Measurements from ENCODE around the gene ING5. TPM values are rescaled to one million over a fixed set of nuclear protein-coding genes. Genes with fewer than 3 reads are reported as not detected.

The ING5 gene
- total and polyA plus RNA-seq, 7 donors, result 14.5 to 25.4 (median 18.9) TPM

GRCh38 chr2:241675885-241676284 lies 26.0 kb upstream of the ING5 start:
- intact Hi-C loops (cut with DNase I), result no loop called here
- no peak for TF ChIP-seq CTCF (IDR thresholded peaks at IDR 0.05)
- Histone ChIP-seq H3K4me3 (no peak overlapping the region), H3K4me1 (peaks cover 5% of the 10 kb centered on the region), H3K27me3 (ENCODE audit: insufficient read depth in 3 of 3, low read length in 2 of 3) (no peaks in the 10 kb centered on the region), H3K36me3 (ENCODE audit: insufficient read depth in 1 of 2, low read depth in 1 of 2) (peaks cover 0 to 75% of the 10 kb centered on the region in 2 donors), H3K27ac (no peak overlapping the region), H3K9me3 (no peaks in the 10 kb centered on the region)
- ATAC-seq, result no peak
- DNase-seq, result no peak
- WGBS, 3 donors, result 81 to 86% (median 82%) methylated on average over 17 of the region's 17 CpGs

- ATAC-seq (no peak), DNase-seq (no peak)
- Histone ChIP-seq H3K27ac (no peak overlapping the region), H3K36me3 (ENCODE audit: insufficient read depth in 1 of 2, low read depth in 1 of 2) (peaks cover 0 to 70% of the 10 kb centered on the region in 2 donors), H3K27me3 (ENCODE audit: insufficient read depth in 3 of 3, low read length in 2 of 3) (no peaks in the 10 kb centered on the region), H3K4me3 (no peak overlapping the region), H3K4me1 (peaks cover 9% of the 10 kb centered on the region), H3K9me3 (no peaks in the 10 kb centered on the region)
- TF ChIP-seq CTCF (IDR thresholded peaks at IDR 0.05), result no peak
- intact Hi-C loops (cut with DNase I), result no loop called here
- 83 to 91% (median 86%) methylated on average over 17 of the region's 17 CpGs for WGBS, 3 donors
Observed at GRCh38 chr2:241676665-241677064, 25.2 kb upstream of the ING5 start.

- ATAC-seq (no peak), DNase-seq (no peak)
- no peaks in the 10 kb centered on the region for H3K27me3 ChIP-seq (ENCODE audit: insufficient read depth in 3 of 3, low read length in 2 of 3)
- TF ChIP-seq CTCF (IDR thresholded peaks at IDR 0.05), result no peak
- H3K4me1 ChIP-seq, result peaks cover 9% of the 10 kb centered on the region
- peaks cover 0 to 70% of the 10 kb centered on the region in 2 donors for H3K36me3 ChIP-seq (ENCODE audit: insufficient read depth in 1 of 2, low read depth in 1 of 2)
- intact Hi-C loops (cut with DNase I), result no loop called here
- no peak overlapping the region for H3K4me3 ChIP-seq
- no peak overlapping the region for H3K27ac ChIP-seq
- H3K9me3 ChIP-seq, result no peaks in the 10 kb centered on the region
- WGBS, 3 donors, result 76 to 86% (median 76%) methylated on average over 22 to 24 of the region's 24 CpGs
Observed at GRCh38 chr2:241677392-241677791, 24.4 kb upstream of the ING5 start.

- WGBS, 3 donors, result 78 to 84% (median 79%) methylated on average over 18 of the region's 18 CpGs
- Histone ChIP-seq H3K27me3 (ENCODE audit: insufficient read depth in 3 of 3, low read length in 2 of 3) (no peaks in the 10 kb centered on the region), H3K27ac (no peak overlapping the region), H3K36me3 (ENCODE audit: insufficient read depth in 1 of 2, low read depth in 1 of 2) (peaks cover 0 to 69% of the 10 kb centered on the region in 2 donors), H3K4me3 (no peak overlapping the region), H3K4me1 (peaks cover 9% of the 10 kb centered on the region), H3K9me3 (no peaks in the 10 kb centered on the region)
- no peak for DNase-seq
- intact Hi-C loops (cut with DNase I), result no loop called here
- no peak for ATAC-seq
- no peak for TF ChIP-seq CTCF (IDR thresholded peaks at IDR 0.05)
Observed at GRCh38 chr2:241678307-241678706, 23.5 kb upstream of the ING5 start.

- no peak overlapping the region for H3K4me3 ChIP-seq
- no peak for TF ChIP-seq CTCF (IDR thresholded peaks at IDR 0.05)
- no peaks in the 10 kb centered on the region for H3K9me3 ChIP-seq
- peaks cover 0 to 69% of the 10 kb centered on the region in 2 donors for H3K36me3 ChIP-seq (ENCODE audit: insufficient read depth in 1 of 2, low read depth in 1 of 2)
- H3K4me1 ChIP-seq, result peaks cover 9% of the 10 kb centered on the region
- H3K27me3 ChIP-seq (ENCODE audit: insufficient read depth in 3 of 3, low read length in 2 of 3), result no peaks in the 10 kb centered on the region
- no peak for ATAC-seq
- WGBS, 3 donors, result 88 to 93% (median 89%) methylated on average over 20 to 22 of the region's 22 CpGs
- intact Hi-C loops (cut with DNase I), result no loop called here
- DNase-seq, result no peak
- no peak overlapping the region for H3K27ac ChIP-seq
Observed at GRCh38 chr2:241678784-241679540, 22.9 kb upstream of the ING5 start.

Data from psoas muscle (tissue), 8 donors.